Activated T-cell treated with anti-CD3 and anti-CD28 coated beads, Interleukin-2, amount 50 U/mL, for 24 hours (primary cell): ENCODE data around the gene SLC37A2.

Experiments used
- DNase-seq: peaks from one replicate; pipeline ENCODE4 v3.0.0-alpha.2; 2020
- H3K27ac Mint-ChIP-seq: 2 replicates; pipeline ENCODE4 v1.8.0; 2020; ENCODE audit warnings: mild to moderate bottlenecking, mixed read lengths
- H3K27me3 Mint-ChIP-seq: 2 replicates; pipeline ENCODE4 v1.8.0; 2020; ENCODE audit warnings: mixed read lengths
- H3K36me3 Mint-ChIP-seq: 2 replicates; pipeline ENCODE4 v1.8.0; 2020; ENCODE audit warnings: low read depth, mixed read lengths
- H3K4me1 Mint-ChIP-seq: 2 replicates; pipeline ENCODE4 v1.8.0; 2020; ENCODE audit warnings: low read depth, mixed read lengths
- H3K4me3 Mint-ChIP-seq: 2 replicates; pipeline ENCODE4 v1.8.0; 2020; ENCODE audit warnings: mild to moderate bottlenecking, moderate library complexity, mixed read lengths
- H3K9me3 Mint-ChIP-seq: 2 replicates; pipeline ENCODE4 v1.8.0; 2020; ENCODE audit warnings: mixed read lengths

Gene SLC37A2

GRCh38 chr11:125062218-125062930, 731 bp upstream of the SLC37A2 start:
- Mint-ChIP-seq H3K9me3 (no peaks in the 10 kb centered on the region), H3K4me3 (peak overlapping the region; percentile 75), H3K4me1 (peaks cover 15% of the 10 kb centered on the region), H3K27ac (peak overlapping the region; percentile 52), H3K36me3 (no peaks in the 10 kb centered on the region), H3K27me3 (peaks cover 44% of the 10 kb centered on the region)
- no peak for DNase-seq

- H3K27me3 Mint-ChIP-seq = peaks cover 54% of the 10 kb centered on the region
- H3K4me3 Mint-ChIP-seq = peak overlapping the region; percentile 39
- peaks cover 15% of the 10 kb centered on the region for H3K4me1 Mint-ChIP-seq
- no peaks in the 10 kb centered on the region for H3K36me3 Mint-ChIP-seq
- DNase-seq = no peak
- H3K27ac Mint-ChIP-seq = no peak overlapping the region
- no peaks in the 10 kb centered on the region for H3K9me3 Mint-ChIP-seq
These were observed 431 bp downstream of the SLC37A2 start for GRCh38 chr11:125063429-125064043.

- Mint-ChIP-seq H3K27ac (no peak overlapping the region), H3K4me1 (peaks cover 15% of the 10 kb centered on the region), H3K36me3 (no peaks in the 10 kb centered on the region), H3K9me3 (no peaks in the 10 kb centered on the region), H3K27me3 (peaks cover 58% of the 10 kb centered on the region), H3K4me3 (peak overlapping the region; percentile 12)
- no peak for DNase-seq
These were observed 965 bp downstream of the SLC37A2 start for GRCh38 chr11:125064070-125064469.

- no peak overlapping the region for H3K27ac Mint-ChIP-seq
- no peaks in the 10 kb centered on the region for H3K9me3 Mint-ChIP-seq
- no peak overlapping the region for H3K4me3 Mint-ChIP-seq
- H3K27me3 Mint-ChIP-seq = peaks cover 65% of the 10 kb centered on the region
- DNase-seq = no peak
- peaks cover 19% of the 10 kb centered on the region for H3K4me1 Mint-ChIP-seq
- H3K36me3 Mint-ChIP-seq = no peaks in the 10 kb centered on the region
These were observed 5.3 kb downstream of the SLC37A2 start for GRCh38 chr11:125068368-125068767.

GRCh38 chr11:125069008-125069407, 5.9 kb downstream of the SLC37A2 start:
- Mint-ChIP-seq H3K9me3 (no peaks in the 10 kb centered on the region), H3K27me3 (peaks cover 64% of the 10 kb centered on the region), H3K4me3 (no peak overlapping the region), H3K4me1 (peaks cover 13% of the 10 kb centered on the region), H3K27ac (no peak overlapping the region), H3K36me3 (no peaks in the 10 kb centered on the region)
- DNase-seq = no peak

- peaks cover 11% of the 10 kb centered on the region for H3K4me1 Mint-ChIP-seq
- H3K27ac Mint-ChIP-seq = no peak overlapping the region
- no peak overlapping the region for H3K4me3 Mint-ChIP-seq
- no peaks in the 10 kb centered on the region for H3K9me3 Mint-ChIP-seq
- no peaks in the 10 kb centered on the region for H3K36me3 Mint-ChIP-seq
- H3K27me3 Mint-ChIP-seq = peaks cover 60% of the 10 kb centered on the region
- no peak for DNase-seq
These were observed 6.7 kb downstream of the SLC37A2 start for GRCh38 chr11:125069796-125070195.

- Mint-ChIP-seq H3K27ac (no peak overlapping the region), H3K36me3 (no peaks in the 10 kb centered on the region), H3K4me1 (peaks cover 11% of the 10 kb centered on the region), H3K27me3 (peaks cover 50% of the 10 kb centered on the region), H3K9me3 (no peaks in the 10 kb centered on the region), H3K4me3 (no peak overlapping the region)
- peak; percentile 32 for DNase-seq
These were observed 7.7 kb downstream of the SLC37A2 start for GRCh38 chr11:125070699-125071254.

- Mint-ChIP-seq H3K27me3 (peaks cover 43% of the 10 kb centered on the region), H3K9me3 (no peaks in the 10 kb centered on the region), H3K4me1 (peaks cover 11% of the 10 kb centered on the region), H3K27ac (no peak overlapping the region), H3K36me3 (no peaks in the 10 kb centered on the region), H3K4me3 (no peak overlapping the region)
- DNase-seq = peak; percentile 14
These were observed 8.3 kb downstream of the SLC37A2 start for GRCh38 chr11:125071435-125071834.

GRCh38 chr11:125071846-125072217, 8.7 kb downstream of the SLC37A2 start:
- peaks cover 11% of the 10 kb centered on the region for H3K4me1 Mint-ChIP-seq
- peaks cover 43% of the 10 kb centered on the region for H3K27me3 Mint-ChIP-seq
- H3K27ac Mint-ChIP-seq = no peak overlapping the region
- no peaks in the 10 kb centered on the region for H3K36me3 Mint-ChIP-seq
- no peak overlapping the region for H3K4me3 Mint-ChIP-seq
- H3K9me3 Mint-ChIP-seq = no peaks in the 10 kb centered on the region
- no peak for DNase-seq

GRCh38 chr11:125072218-125072960, 9.3 kb downstream of the SLC37A2 start:
- no peak for DNase-seq
- Mint-ChIP-seq H3K9me3 (no peaks in the 10 kb centered on the region), H3K4me1 (peaks cover 11% of the 10 kb centered on the region), H3K36me3 (no peaks in the 10 kb centered on the region), H3K4me3 (no peak overlapping the region), H3K27me3 (peaks cover 43% of the 10 kb centered on the region), H3K27ac (no peak overlapping the region)

GRCh38 chr11:125072961-125073590, 10.0 kb downstream of the SLC37A2 start:
- DNase-seq = peak; percentile 16
- peaks cover 37% of the 10 kb centered on the region for H3K27me3 Mint-ChIP-seq
- H3K27ac Mint-ChIP-seq = no peak overlapping the region
- H3K4me3 Mint-ChIP-seq = no peak overlapping the region
- no peaks in the 10 kb centered on the region for H3K9me3 Mint-ChIP-seq
- H3K36me3 Mint-ChIP-seq = no peaks in the 10 kb centered on the region
- H3K4me1 Mint-ChIP-seq = peaks cover 11% of the 10 kb centered on the region

- H3K4me1 Mint-ChIP-seq = peaks cover 11% of the 10 kb centered on the region
- no peak overlapping the region for H3K4me3 Mint-ChIP-seq
- H3K27me3 Mint-ChIP-seq = peaks cover 29% of the 10 kb centered on the region
- no peak overlapping the region for H3K27ac Mint-ChIP-seq
- no peaks in the 10 kb centered on the region for H3K9me3 Mint-ChIP-seq
- DNase-seq = no peak
- H3K36me3 Mint-ChIP-seq = no peaks in the 10 kb centered on the region
These were observed 10.7 kb downstream of the SLC37A2 start for GRCh38 chr11:125073616-125074483.

GRCh38 chr11:125074511-125075241, 11.6 kb downstream of the SLC37A2 start:
- Mint-ChIP-seq H3K4me1 (peaks cover 11% of the 10 kb centered on the region), H3K27me3 (peaks cover 23% of the 10 kb centered on the region), H3K9me3 (no peaks in the 10 kb centered on the region), H3K36me3 (no peaks in the 10 kb centered on the region), H3K27ac (no peak overlapping the region), H3K4me3 (no peak overlapping the region)
- DNase-seq = no peak
